Measurements from ENCODE around the gene BRD3. TPM values are rescaled to one million over a fixed set of nuclear protein-coding genes. Genes with fewer than 3 reads are reported as not detected.

BRD3 gene
- polyA plus RNA-seq, 3 donors: 16.4 to 18.2 (median 17.1) TPM

GRCh38 chr9:134026581-134026980, 41.2 kb downstream of the BRD3 start:
- Mint-ChIP-seq H3K4me3 (peak overlapping the region in 1 of 2 donors; percentile 77), H3K36me3 (peaks cover 11 to 28% of the 10 kb centered on the region in 2 donors), H3K9me3 (peaks cover 0 to 3% (median 0%) of the 10 kb centered on the region in 7 donors), H3K27me3 (ENCODE audit: low read depth in 3 of 3) (peaks cover 0 to 3% (median 1%) of the 10 kb centered on the region in 3 donors), H3K4me1 (peaks cover 11% of the 10 kb centered on the region), H3K27ac (peak overlapping the region in 1 of 7 donors; percentile 42)
- Histone ChIP-seq H3K79me2 (ENCODE audit: insufficient read depth, low read length) (no peaks in the 10 kb centered on the region), H3K9me3 (replicated peaks in 1 of 2; ENCODE audit: control insufficient read depth in 1 of 2, insufficient read depth in 1 of 2, low read length in 2 of 2) (no peaks in the 10 kb centered on the region), H3K4me1 (ENCODE audit: control insufficient read depth in 1 of 2, insufficient read depth in 2 of 2, low read length in 2 of 2) (peaks cover 12 to 13% of the 10 kb centered on the region in 2 donors), H2AFZ (ENCODE audit: insufficient read depth, low read depth, low read length, poor library complexity, severe bottlenecking) (peak overlapping the region; percentile 82), H3K9ac (ENCODE audit: insufficient read depth, low read length, poor library complexity, severe bottlenecking) (no peak overlapping the region), H3K27me3 (ENCODE audit: control insufficient read depth in 2 of 2, insufficient read depth in 2 of 2, low read length in 2 of 2) (no peaks in the 10 kb centered on the region), H3K4me2 (replicated peaks; ENCODE audit: extremely low read depth, low read length, poor library complexity, severe bottlenecking) (no peak overlapping the region), H4K20me1 (ENCODE audit: insufficient read depth, low read length) (peaks cover 3% of the 10 kb centered on the region), H3K36me3 (replicated peaks in 1 of 2; ENCODE audit: control insufficient read depth in 1 of 2, insufficient read depth in 2 of 2, low read length in 2 of 2) (peaks cover 10 to 25% of the 10 kb centered on the region in 2 donors), H3K4me3 (replicated peaks in 1 of 3; ENCODE audit: low read depth in 2 of 3, low read length in 3 of 3) (peak overlapping the region in 1 of 3 experiments; percentile 80), H3K27ac (ENCODE audit: low read depth in 1 of 2, low read length in 2 of 2) (no peak overlapping the region)
- 96% methylated on average over 17 of the region's 18 CpGs for WGBS (ENCODE audit: insufficient coverage)
- intact Hi-C loops (cut with micrococcal nuclease): loop anchor here (5.0 to 10.0 kb wide), 3 partner anchors 552 to 689 kb away; partner anchors contain the start of genes CACFD1 (in 1 of the 2), SLC2A6 (in 1 of the 2) and SURF6 (in 1 of the 2)
- no peak for TF ChIP-seq CTCF (IDR thresholded peaks at IDR 0.05)
- DNase-seq: no peak

GRCh38 chr9:134025606-134026541, 42.0 kb downstream of the BRD3 start:
- Mint-ChIP-seq H3K4me1 (peaks cover 11% of the 10 kb centered on the region), H3K4me3 (peak overlapping the region; percentile 77 to 88), H3K9me3 (peaks cover 0 to 3% (median 0%) of the 10 kb centered on the region in 7 donors), H3K27ac (peak overlapping the region in 4 of 7 donors; percentile 20 to 77 (median 33)), H3K27me3 (ENCODE audit: low read depth in 3 of 3) (peaks cover 0 to 3% (median 1%) of the 10 kb centered on the region in 3 donors), H3K36me3 (peaks cover 7 to 21% of the 10 kb centered on the region in 2 donors)
- intact Hi-C loops (cut with micrococcal nuclease): loop anchor here (1.0 to 10.0 kb wide), 5 partner anchors 41 to 689 kb away; partner anchors contain the start of genes CACFD1 (in 1 of the 2), SLC2A6 (in 1 of the 2) and SURF6 (in 1 of the 2)
- H3K27ac ChIP-seq (ENCODE audit: low read depth in 1 of 2, low read length in 2 of 2): no peak overlapping the region
- H3K4me1 ChIP-seq (ENCODE audit: control insufficient read depth in 1 of 2, insufficient read depth in 2 of 2, low read length in 2 of 2): peaks cover 12 to 13% of the 10 kb centered on the region in 2 donors
- peak overlapping the region; percentile 59 for H3K9ac ChIP-seq (ENCODE audit: insufficient read depth, low read length, poor library complexity, severe bottlenecking)
- peak; percentile 16 to 45 (median 16) for DNase-seq
- H3K4me2 ChIP-seq (replicated peaks; ENCODE audit: extremely low read depth, low read length, poor library complexity, severe bottlenecking): peak overlapping the region; percentile 76
- H4K20me1 ChIP-seq (ENCODE audit: insufficient read depth, low read length): peaks cover 3% of the 10 kb centered on the region
- peak overlapping the region; percentile 82 for H2AFZ ChIP-seq (ENCODE audit: insufficient read depth, low read depth, low read length, poor library complexity, severe bottlenecking)
- peak overlapping the region; percentile 63 to 80 (median 70) for H3K4me3 ChIP-seq (replicated peaks in 1 of 3; ENCODE audit: low read depth in 2 of 3, low read length in 3 of 3)
- no peaks in the 10 kb centered on the region for H3K79me2 ChIP-seq (ENCODE audit: insufficient read depth, low read length)
- H3K27me3 ChIP-seq (ENCODE audit: control insufficient read depth in 2 of 2, insufficient read depth in 2 of 2, low read length in 2 of 2): no peaks in the 10 kb centered on the region
- H3K9me3 ChIP-seq (replicated peaks in 1 of 2; ENCODE audit: control insufficient read depth in 1 of 2, insufficient read depth in 1 of 2, low read length in 2 of 2): no peaks in the 10 kb centered on the region
- TF ChIP-seq CTCF (IDR thresholded peaks at IDR 0.05): peak; percentile 34
- H3K36me3 ChIP-seq (replicated peaks in 1 of 2; ENCODE audit: control insufficient read depth in 1 of 2, insufficient read depth in 2 of 2, low read length in 2 of 2): peaks cover 5 to 19% of the 10 kb centered on the region in 2 donors
- 17% methylated on average over 66 of the region's 66 CpGs for WGBS (ENCODE audit: insufficient coverage)
